Uterus (tissue), 2 donors: Measurements from ENCODE around the gene LARGE2.

ENCODE experiments used
- POLR2A ChIP-seq, 2 donors: fragments of 450-650 bp; IDR thresholded peaks; one replicate each; pipeline ENCODE4 v1.6.1; 2016; ENCODE audit warnings: antibody characterized with exemption in 2 of 2, mild to moderate bottlenecking in 1 of 2, moderate library complexity in 1 of 2
- TF ChIP-seq, protein P1 (sequence below), 4 experiments: fragments of 200-600 bp in 2 of 4; fragments of 450-650 bp in 2 of 4; sonication (generic) in 2 of 4; IDR thresholded peaks; one replicate each; pipeline ENCODE4 v1.5.1; 2016 to 2019; ENCODE audit warnings: antibody characterized with exemption in 4 of 4, mild to moderate bottlenecking in 2 of 4, moderate library complexity in 1 of 4

DNA sequence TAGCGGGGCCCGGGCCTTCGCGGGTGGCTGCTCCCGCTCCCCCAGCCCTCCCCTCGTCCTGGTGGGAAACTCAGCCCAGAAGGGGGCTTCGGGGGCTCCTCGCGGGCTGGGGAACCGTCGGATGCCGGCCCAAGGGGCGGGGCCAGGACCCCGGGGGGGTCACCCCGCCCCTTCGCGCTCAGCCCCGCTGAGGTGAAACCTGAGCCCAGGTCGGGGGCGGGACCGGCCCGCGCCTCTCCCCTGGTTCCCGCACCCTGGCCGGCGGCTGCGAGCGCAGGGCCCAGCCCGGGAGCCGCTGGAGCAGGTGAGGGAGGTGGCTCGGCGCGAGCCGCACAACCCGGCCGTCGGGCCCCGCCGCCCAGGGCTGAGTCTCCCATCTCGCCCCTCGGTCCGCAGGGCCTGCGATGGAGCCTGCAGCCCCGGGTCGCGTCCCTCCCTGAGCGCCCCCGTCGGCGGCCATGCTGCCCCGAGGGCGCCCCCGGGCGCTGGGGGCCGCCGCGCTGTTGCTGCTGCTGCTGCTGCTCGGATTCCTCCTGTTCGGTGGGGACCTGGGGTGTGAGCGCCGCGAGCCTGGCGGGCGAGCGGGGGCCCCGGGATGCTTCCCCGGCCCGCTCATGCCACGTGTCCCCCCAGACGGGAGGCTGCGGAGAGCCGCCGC is at the start of gene LARGE2:
- TF ChIP-seq, protein P1, sequence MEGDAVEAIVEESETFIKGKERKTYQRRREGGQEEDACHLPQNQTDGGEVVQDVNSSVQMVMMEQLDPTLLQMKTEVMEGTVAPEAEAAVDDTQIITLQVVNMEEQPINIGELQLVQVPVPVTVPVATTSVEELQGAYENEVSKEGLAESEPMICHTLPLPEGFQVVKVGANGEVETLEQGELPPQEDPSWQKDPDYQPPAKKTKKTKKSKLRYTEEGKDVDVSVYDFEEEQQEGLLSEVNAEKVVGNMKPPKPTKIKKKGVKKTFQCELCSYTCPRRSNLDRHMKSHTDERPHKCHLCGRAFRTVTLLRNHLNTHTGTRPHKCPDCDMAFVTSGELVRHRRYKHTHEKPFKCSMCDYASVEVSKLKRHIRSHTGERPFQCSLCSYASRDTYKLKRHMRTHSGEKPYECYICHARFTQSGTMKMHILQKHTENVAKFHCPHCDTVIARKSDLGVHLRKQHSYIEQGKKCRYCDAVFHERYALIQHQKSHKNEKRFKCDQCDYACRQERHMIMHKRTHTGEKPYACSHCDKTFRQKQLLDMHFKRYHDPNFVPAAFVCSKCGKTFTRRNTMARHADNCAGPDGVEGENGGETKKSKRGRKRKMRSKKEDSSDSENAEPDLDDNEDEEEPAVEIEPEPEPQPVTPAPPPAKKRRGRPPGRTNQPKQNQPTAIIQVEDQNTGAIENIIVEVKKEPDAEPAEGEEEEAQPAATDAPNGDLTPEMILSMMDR (IDR thresholded peaks at IDR 0.05) = no peak
- TF ChIP-seq POLR2A (IDR thresholded peaks at IDR 0.05) = peak in 1 of 2 donors; percentile 27
